Activated CD8-positive, alpha-beta T cell treated with anti-CD3 and anti-CD28 coated beads for 36 hours (primary cell): ENCODE data around the gene MYO5C. TPM values are rescaled to one million over a fixed set of nuclear protein-coding genes. Genes with fewer than 3 reads are reported as not detected.

Experiments used
- ATAC-seq: fragments of 200-7000 bp; cut with Tn5 transposase; one replicate; pipeline ENCODE4 v1.10.0; 2021; ENCODE audit warnings: mild to moderate bottlenecking, moderate library complexity
- CTCF ChIA-PET: fragments of 350-600 bp; sonication (Branson Sonifier 250); formaldehyde crosslinking; loops from one replicate; lab custom pipeline; 2021; ENCODE audit warnings: antibody characterized with exemption; lab: Charles Lee
- POLR2A ChIA-PET: fragments of 350-600 bp; sonication (Branson Sonifier 250); formaldehyde crosslinking; loops from one replicate; lab custom pipeline; 2021; ENCODE audit warnings: antibody characterized with exemption; lab: Charles Lee
- DNase-seq: peaks from one replicate; pipeline ENCODE4 v3.0.0-alpha.2; 2020
- H3K27ac Mint-ChIP-seq: one replicate; pipeline ENCODE4 v1.8.0; 2021; ENCODE audit warnings: mild to moderate bottlenecking, mixed read lengths
- H3K27me3 Mint-ChIP-seq: one replicate; pipeline ENCODE4 v1.8.0; 2021; ENCODE audit warnings: mixed read lengths
- H3K36me3 Mint-ChIP-seq: one replicate; pipeline ENCODE4 v1.8.0; 2021; ENCODE audit warnings: low read depth, mixed read lengths
- H3K4me1 Mint-ChIP-seq: one replicate; pipeline ENCODE4 v1.8.0; 2021; ENCODE audit warnings: low read depth, mixed read lengths
- H3K4me3 Mint-ChIP-seq: one replicate; pipeline ENCODE4 v1.8.0; 2021; ENCODE audit warnings: mild to moderate bottlenecking, moderate library complexity, mixed read lengths
- H3K9me3 Mint-ChIP-seq: one replicate; pipeline ENCODE4 v1.8.0; 2021; ENCODE audit warnings: mixed read lengths
- intact Hi-C: fragments of 100-400 bp; cut with micrococcal nuclease; formaldehyde crosslinking; loops from one replicate; pipeline ENCODE4 v1.10.0; 2022
- total RNA-seq, 2 experiments: library from RNA; stranded (reverse); gene quantifications; one replicate each; pipeline ENCODE4 v1.2.3, GENCODE V29; 2021
- TF ChIP-seq, protein P1 (sequence below): fragments of 200-600 bp; IDR thresholded peaks from one replicate; pipeline ENCODE4 v1.8.0; 2022; ENCODE audit warnings: antibody characterized with exemption, mild to moderate bottlenecking

MYO5C gene
- total RNA-seq, 2 experiments from 2014 or later, result 1.3 to 1.9 TPM

DNA sequence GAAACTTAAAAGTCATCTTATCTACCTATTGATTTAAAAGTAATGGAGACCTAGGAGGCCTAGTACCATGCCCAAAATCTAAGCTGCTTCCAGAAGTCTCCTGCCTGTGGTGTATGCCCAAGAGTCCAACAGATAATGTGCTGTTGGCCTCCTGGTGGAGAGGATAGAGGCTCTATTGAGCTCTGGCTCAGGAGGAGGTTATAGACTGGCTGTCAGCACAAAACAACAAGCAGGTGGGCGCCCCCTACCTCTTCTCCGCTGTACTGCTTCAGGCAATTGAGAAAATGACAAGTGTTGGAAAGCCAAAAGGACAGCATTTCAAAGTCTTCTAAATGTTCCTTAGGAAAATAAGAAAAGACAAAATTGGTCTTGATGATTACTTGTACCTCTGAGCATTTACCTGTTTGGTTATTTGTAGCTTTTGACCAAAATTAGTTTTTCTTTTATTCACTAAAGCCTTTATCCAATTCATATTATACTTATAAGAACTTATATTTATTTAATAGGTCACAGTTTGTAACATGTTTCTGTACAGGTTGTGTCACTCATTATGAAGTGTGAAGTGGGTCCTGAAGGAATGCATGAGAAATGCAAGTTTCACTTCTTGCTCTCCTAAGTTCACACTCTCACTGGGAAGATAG lies 87.2 kb downstream of the MYO5C start:
- H3K4me1 Mint-ChIP-seq, result no peaks in the 10 kb centered on the region
- no peak overlapping the region for H3K27ac Mint-ChIP-seq
- ChIA-PET POLR2A (interaction anchor here (0.7 to 1.3 kb wide), 3 partner anchors 9 to 29 kb away, joined by 3 to 5 read pairs (median 3); no protein-coding TSS in a partner anchor), CTCF (interaction anchor here (0.6 to 2.8 kb wide), 49 partner anchors 9 to 558 kb away, joined by 3 to 29 read pairs (median 4); partner anchors contain the start of gene GNB5)
- no peaks in the 10 kb centered on the region for H3K36me3 Mint-ChIP-seq
- H3K4me3 Mint-ChIP-seq, result no peak overlapping the region
- no peaks in the 10 kb centered on the region for H3K27me3 Mint-ChIP-seq
- TF ChIP-seq, protein P1, sequence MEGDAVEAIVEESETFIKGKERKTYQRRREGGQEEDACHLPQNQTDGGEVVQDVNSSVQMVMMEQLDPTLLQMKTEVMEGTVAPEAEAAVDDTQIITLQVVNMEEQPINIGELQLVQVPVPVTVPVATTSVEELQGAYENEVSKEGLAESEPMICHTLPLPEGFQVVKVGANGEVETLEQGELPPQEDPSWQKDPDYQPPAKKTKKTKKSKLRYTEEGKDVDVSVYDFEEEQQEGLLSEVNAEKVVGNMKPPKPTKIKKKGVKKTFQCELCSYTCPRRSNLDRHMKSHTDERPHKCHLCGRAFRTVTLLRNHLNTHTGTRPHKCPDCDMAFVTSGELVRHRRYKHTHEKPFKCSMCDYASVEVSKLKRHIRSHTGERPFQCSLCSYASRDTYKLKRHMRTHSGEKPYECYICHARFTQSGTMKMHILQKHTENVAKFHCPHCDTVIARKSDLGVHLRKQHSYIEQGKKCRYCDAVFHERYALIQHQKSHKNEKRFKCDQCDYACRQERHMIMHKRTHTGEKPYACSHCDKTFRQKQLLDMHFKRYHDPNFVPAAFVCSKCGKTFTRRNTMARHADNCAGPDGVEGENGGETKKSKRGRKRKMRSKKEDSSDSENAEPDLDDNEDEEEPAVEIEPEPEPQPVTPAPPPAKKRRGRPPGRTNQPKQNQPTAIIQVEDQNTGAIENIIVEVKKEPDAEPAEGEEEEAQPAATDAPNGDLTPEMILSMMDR, result peak; percentile 95
- DNase-seq, result peak; percentile 90
- no peaks in the 10 kb centered on the region for H3K9me3 Mint-ChIP-seq
- intact Hi-C loops, result no loop called here
- ATAC-seq, result peak; percentile 100

DNA sequence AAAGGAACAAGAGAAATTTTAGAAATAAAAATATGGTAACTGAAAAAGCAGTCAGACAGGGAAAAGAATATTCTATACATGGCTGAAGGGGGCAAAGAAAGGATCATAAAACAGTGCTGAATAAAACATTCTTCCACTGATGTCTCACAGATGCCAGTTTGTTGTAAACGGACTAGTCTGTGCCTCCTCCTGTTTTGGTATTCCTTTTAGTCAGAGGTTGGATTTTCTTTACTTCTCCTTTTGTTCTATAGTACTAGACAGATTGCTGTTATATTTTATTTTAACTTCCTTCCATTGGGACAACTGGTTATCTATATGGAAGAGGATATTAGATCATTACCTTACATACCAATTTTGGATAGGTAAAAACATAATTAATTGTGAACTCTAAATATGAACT lies 88.4 kb downstream of the MYO5C start:
- Mint-ChIP-seq H3K27me3 (no peaks in the 10 kb centered on the region), H3K4me3 (no peak overlapping the region), H3K4me1 (no peaks in the 10 kb centered on the region), H3K36me3 (no peaks in the 10 kb centered on the region), H3K9me3 (no peaks in the 10 kb centered on the region), H3K27ac (no peak overlapping the region)
- no peak for ATAC-seq
- ChIA-PET POLR2A (no interaction called here), CTCF (interaction anchor here (1.4 to 2.8 kb wide), 8 partner anchors 10 to 315 kb away, joined by 3 to 28 read pairs (median 19); no protein-coding TSS in a partner anchor)
- no peak for DNase-seq
- intact Hi-C loops, result no loop called here
- TF ChIP-seq, protein P1, result no peak

DNA sequence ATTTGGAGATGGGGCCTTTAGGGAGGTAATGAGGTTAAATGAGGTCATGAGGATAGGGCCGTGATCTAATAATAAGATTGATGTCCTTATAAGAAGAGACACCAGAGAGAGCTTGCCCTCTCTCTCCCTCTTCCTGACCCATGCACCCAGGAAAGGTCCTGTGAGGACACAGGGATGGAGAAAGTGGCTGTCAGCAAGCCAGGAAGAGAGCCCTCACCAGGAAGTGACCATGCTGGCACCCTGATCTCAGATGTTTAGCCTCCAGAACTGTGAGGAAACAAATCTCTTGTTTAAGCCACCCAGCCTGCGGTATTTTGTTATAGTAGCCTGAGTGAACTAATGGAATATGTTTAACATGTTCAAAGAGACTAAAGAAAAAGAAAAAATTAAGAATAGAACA lies 89.2 kb downstream of the MYO5C start:
- no peaks in the 10 kb centered on the region for H3K9me3 Mint-ChIP-seq
- no peaks in the 10 kb centered on the region for H3K36me3 Mint-ChIP-seq
- no peak overlapping the region for H3K4me3 Mint-ChIP-seq
- DNase-seq (no peak), ATAC-seq (no peak)
- no peak overlapping the region for H3K27ac Mint-ChIP-seq
- no peaks in the 10 kb centered on the region for H3K4me1 Mint-ChIP-seq
- CTCF ChIA-PET, result interaction anchor here (1.4 kb wide), 1 partner anchor 13 kb away, joined by 5 read pairs; no protein-coding TSS in a partner anchor
- intact Hi-C loops, result no loop called here
- TF ChIP-seq, protein P1, result no peak
- POLR2A ChIA-PET, result no interaction called here
- no peaks in the 10 kb centered on the region for H3K27me3 Mint-ChIP-seq

DNA sequence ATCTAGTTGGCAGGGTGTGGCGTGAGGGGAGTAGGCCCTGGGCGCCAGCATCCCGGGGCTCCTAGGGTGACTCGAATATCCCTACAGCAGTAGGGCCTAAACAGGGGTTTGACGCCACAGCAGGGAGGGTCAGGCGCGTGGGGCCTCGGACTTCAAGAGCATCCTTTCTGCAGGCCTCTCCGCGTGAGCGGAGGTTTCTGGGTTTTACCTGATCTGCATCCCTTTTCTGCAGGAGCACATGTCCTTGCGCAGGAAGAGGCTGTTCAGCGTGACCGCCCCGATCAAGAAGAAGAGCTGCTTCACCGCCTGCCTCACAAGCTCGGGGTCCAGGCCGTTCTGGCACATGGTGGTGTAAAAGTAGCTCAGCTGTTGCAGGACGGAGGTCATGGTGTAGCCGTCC lies 90.9 kb downstream of the MYO5C start:
- no peak for DNase-seq
- ChIA-PET CTCF (interaction anchor here (1.1 kb wide), 1 partner anchor 21 kb away, joined by 5 read pairs; no protein-coding TSS in a partner anchor), POLR2A (interaction anchor here (0.7 kb wide), 1 partner anchor 16 kb away, joined by 3 read pairs; no protein-coding TSS in a partner anchor)
- TF ChIP-seq, protein P1, result no peak
- no peaks in the 10 kb centered on the region for H3K27me3 Mint-ChIP-seq
- H3K36me3 Mint-ChIP-seq, result no peaks in the 10 kb centered on the region
- H3K4me1 Mint-ChIP-seq, result no peaks in the 10 kb centered on the region
- H3K4me3 Mint-ChIP-seq, result no peak overlapping the region
- ATAC-seq, result no peak
- intact Hi-C loops, result no loop called here
- H3K27ac Mint-ChIP-seq, result no peak overlapping the region
- H3K9me3 Mint-ChIP-seq, result no peaks in the 10 kb centered on the region

DNA sequence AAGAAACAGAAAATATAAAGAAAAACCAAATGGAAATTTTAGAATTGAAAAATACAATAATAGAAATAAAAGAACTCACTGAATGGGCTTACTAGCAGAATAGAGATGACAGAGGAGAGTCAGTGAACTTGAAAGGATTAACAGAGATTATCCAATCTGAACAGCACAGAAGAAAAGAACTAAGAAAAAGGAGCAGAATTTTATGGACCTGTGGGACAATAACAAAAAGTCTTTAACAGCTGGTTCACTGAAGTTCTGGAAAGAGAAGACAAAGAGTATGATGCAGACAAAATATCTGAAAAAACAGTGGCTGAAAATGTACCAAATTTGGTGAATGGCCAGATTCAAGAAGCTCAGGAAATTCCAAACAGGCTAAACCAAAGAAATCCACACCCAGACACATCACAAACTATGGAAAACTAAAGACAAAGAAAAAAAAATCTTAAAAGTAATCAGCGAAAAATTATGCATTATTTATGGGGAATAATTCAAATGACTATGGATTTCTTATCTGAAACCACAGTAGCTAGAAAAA lies 94.7 kb downstream of the MYO5C start:
- no peaks in the 10 kb centered on the region for H3K27me3 Mint-ChIP-seq
- no peaks in the 10 kb centered on the region for H3K9me3 Mint-ChIP-seq
- intact Hi-C loops, result no loop called here
- ChIA-PET CTCF (interaction anchor here (1.3 to 2.2 kb wide), 2 partner anchors 8 to 27 kb away, joined by 5 to 13 read pairs; no protein-coding TSS in a partner anchor), POLR2A (no interaction called here)
- DNase-seq (no peak), ATAC-seq (no peak)
- no peak overlapping the region for H3K4me3 Mint-ChIP-seq
- no peaks in the 10 kb centered on the region for H3K4me1 Mint-ChIP-seq
- no peaks in the 10 kb centered on the region for H3K36me3 Mint-ChIP-seq
- H3K27ac Mint-ChIP-seq, result no peak overlapping the region
- TF ChIP-seq, protein P1, result no peak
